ENCODE measurements around the gene IRF7. TPM values are rescaled to one million over a fixed set of nuclear protein-coding genes. Genes with fewer than 3 reads are reported as not detected.

IRF7 gene
- total and polyA plus RNA-seq, 2 experiments from 2014 or later, result 5.1 to 11.8 TPM

GRCh38 chr11:617912-618682 is 2.3 kb upstream of the IRF7 start:
- TF ChIP-seq EZH2 (IDR thresholded peaks at IDR 0.05; ENCODE audit: insufficient read depth, poor library complexity, severe bottlenecking), result no peak
- TF ChIP-seq EZH2phosphoT487 (IDR thresholded peaks at IDR 0.05; ENCODE audit: insufficient read depth, low read depth), result no peak
- Histone ChIP-seq H3K9me3 (ENCODE audit: low read depth) (no peaks in the 10 kb centered on the region), H3K9me2 (ENCODE audit: insufficient read depth) (no peaks in the 10 kb centered on the region), H3K27ac (no peak overlapping the region), H3K9ac (no peak overlapping the region), H3F3A (ENCODE audit: insufficient read depth) (no peaks in the 10 kb centered on the region), H3K27me3 (replicated peaks; ENCODE audit: insufficient read depth) (no peaks in the 10 kb centered on the region), H3K79me2 (ENCODE audit: insufficient read depth) (no peaks in the 10 kb centered on the region), H3K4me3 (no peak overlapping the region), H2AFZ (no peak overlapping the region), H3K4me1 (ENCODE audit: insufficient read depth) (no peaks in the 10 kb centered on the region), H3K36me3 (ENCODE audit: low read depth) (no peaks in the 10 kb centered on the region; the same call in 1 of the 2 replicates), H3K4me2 (ENCODE audit: unreplicated experiment) (no peak overlapping the region), H4K20me1 (ENCODE audit: insufficient read depth) (no peaks in the 10 kb centered on the region)
- in situ Hi-C loops (cut with MboI), result no loop called here
- no peak for DNase-seq
- WGBS, 2 experiments (ENCODE audit: low coverage in 1 of 2, low lambda C conversion rate in 2 of 2, missing lambda C conversion rate in 2 of 2), result 87 to 89% methylated on average over 24 to 25 of the region's 25 CpGs

GRCh38 chr11:617199-617911 is 1.6 kb upstream of the IRF7 start:
- H3K9me2 ChIP-seq (ENCODE audit: insufficient read depth), result no peaks in the 10 kb centered on the region

DNA sequence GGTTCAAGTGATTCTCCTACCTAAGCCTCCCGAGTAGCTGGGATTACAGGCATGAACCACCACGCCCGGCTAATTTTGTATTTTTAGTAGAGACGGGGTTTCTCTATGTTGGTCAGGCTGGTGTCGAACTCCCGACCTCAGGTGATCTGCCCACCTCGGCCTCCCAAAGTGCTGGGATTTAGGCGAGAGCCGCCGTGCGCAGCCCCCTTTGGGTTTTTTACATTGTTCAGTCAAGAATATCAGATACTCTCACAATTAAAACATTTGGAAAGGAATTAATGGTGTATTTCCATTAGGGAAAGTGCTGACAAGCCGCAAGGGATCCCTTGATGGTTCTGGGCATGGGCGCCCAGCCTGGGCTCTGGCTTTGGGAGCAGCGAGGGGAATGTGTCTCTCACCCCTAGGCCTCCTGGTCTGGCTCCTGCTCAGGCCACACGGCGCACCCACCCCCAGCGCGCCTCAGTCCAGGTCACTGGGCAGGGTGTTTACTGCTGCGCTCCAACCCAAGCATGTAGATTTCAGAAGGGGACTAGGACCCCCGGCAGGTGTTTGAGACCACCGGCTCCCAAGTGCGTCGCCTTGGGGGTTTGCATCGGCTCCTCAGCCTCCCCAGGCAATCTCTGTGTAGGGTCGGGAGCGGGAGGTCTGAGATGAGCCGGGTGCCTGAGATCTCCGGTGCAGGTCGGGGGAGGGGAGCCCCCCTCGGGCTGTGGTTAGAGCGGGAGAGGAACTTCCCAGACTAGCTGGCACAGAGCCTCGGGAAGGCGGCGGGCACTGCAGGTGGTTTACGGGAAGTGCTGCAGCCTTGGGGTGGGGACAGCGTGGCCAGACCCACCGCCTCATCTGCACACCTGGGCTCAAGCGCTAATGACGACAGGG is 809 bp upstream of the IRF7 start:
- no peaks in the 10 kb centered on the region for H4K20me1 ChIP-seq (ENCODE audit: insufficient read depth)
- peak overlapping the region; percentile 84 for H3K4me2 ChIP-seq (ENCODE audit: unreplicated experiment)
- H2AFZ ChIP-seq, result peak overlapping the region; percentile 66; the same call in 1 of the 2 replicates
- no peak for DNase-seq
- no peaks in the 10 kb centered on the region for H3K9me2 ChIP-seq (ENCODE audit: insufficient read depth)
- peak overlapping the region; percentile 86; the same call in 1 of the 2 replicates for H3K9ac ChIP-seq
- in situ Hi-C loops (cut with MboI), result no loop called here
- H3K9me3 ChIP-seq (ENCODE audit: low read depth), result no peaks in the 10 kb centered on the region
- no peaks in the 10 kb centered on the region for H3K79me2 ChIP-seq (ENCODE audit: insufficient read depth)
- no peaks in the 10 kb centered on the region for H3K27me3 ChIP-seq (replicated peaks; ENCODE audit: insufficient read depth)
- no peak for TF ChIP-seq EZH2 (IDR thresholded peaks at IDR 0.05; ENCODE audit: insufficient read depth, poor library complexity, severe bottlenecking)
- no peak for TF ChIP-seq EZH2phosphoT487 (IDR thresholded peaks at IDR 0.05; ENCODE audit: insufficient read depth, low read depth)
- 79 to 83% methylated on average over 39 of the region's 39 CpGs for WGBS, 2 experiments (ENCODE audit: low coverage in 1 of 2, low lambda C conversion rate in 2 of 2, missing lambda C conversion rate in 2 of 2)
- peak overlapping the region; percentile 88 for H3K4me3 ChIP-seq
- H3K36me3 ChIP-seq (ENCODE audit: low read depth), result no peaks in the 10 kb centered on the region; the same call in 1 of the 2 replicates
- H3K4me1 ChIP-seq (ENCODE audit: insufficient read depth), result no peaks in the 10 kb centered on the region
- peak overlapping the region; percentile 82; the same call in 1 of the 2 replicates for H3K27ac ChIP-seq
- peaks cover 7% of the 10 kb centered on the region; the same call in 1 of the 2 replicates for H3F3A ChIP-seq (ENCODE audit: insufficient read depth)

More at GRCh38 chr11:617199-617911, 1.6 kb upstream of the IRF7 start:
- H3K4me2 ChIP-seq (ENCODE audit: unreplicated experiment), result no peak overlapping the region
- peaks cover 1% of the 10 kb centered on the region; the same call in 1 of the 2 replicates for H3F3A ChIP-seq (ENCODE audit: insufficient read depth)
- no peak overlapping the region for H3K4me3 ChIP-seq
- no peak for DNase-seq
- no peak overlapping the region for H3K27ac ChIP-seq
- 83 to 91% methylated on average over 10 to 57 of the region's 57 CpGs for WGBS, 2 experiments (ENCODE audit: low coverage in 1 of 2, low lambda C conversion rate in 2 of 2, missing lambda C conversion rate in 2 of 2)
- no peaks in the 10 kb centered on the region; the same call in 1 of the 2 replicates for H3K36me3 ChIP-seq (ENCODE audit: low read depth)
- H3K27me3 ChIP-seq (replicated peaks; ENCODE audit: insufficient read depth), result no peaks in the 10 kb centered on the region
- no peak overlapping the region for H2AFZ ChIP-seq
- in situ Hi-C loops (cut with MboI), result no loop called here
- H3K9me3 ChIP-seq (ENCODE audit: low read depth), result no peaks in the 10 kb centered on the region
- TF ChIP-seq EZH2phosphoT487 (IDR thresholded peaks at IDR 0.05; ENCODE audit: insufficient read depth, low read depth), result no peak
- TF ChIP-seq EZH2 (IDR thresholded peaks at IDR 0.05; ENCODE audit: insufficient read depth, poor library complexity, severe bottlenecking), result no peak
- no peaks in the 10 kb centered on the region for H3K79me2 ChIP-seq (ENCODE audit: insufficient read depth)
- H3K4me1 ChIP-seq (ENCODE audit: insufficient read depth), result no peaks in the 10 kb centered on the region
- H3K9ac ChIP-seq, result no peak overlapping the region
- no peaks in the 10 kb centered on the region for H4K20me1 ChIP-seq (ENCODE audit: insufficient read depth)

Data from GM23248 (cell line).